Hepatocyte (in vitro differentiated cells): Measurements from ENCODE around the gene QSOX2.

ENCODE experiments used
- EZH2 ChIP-seq: fragments of 200-600 bp; sonication (generic); IDR thresholded peaks from 2 replicates; pipeline ENCODE4 v1.6.1; 2016; ENCODE audit warnings: antibody characterized with exemption, mild to moderate bottlenecking, borderline replicate concordance
- EZH2phosphoT487 ChIP-seq: fragments of 200-600 bp; sonication (generic); IDR thresholded peaks from one replicate; pipeline ENCODE4 v1.6.1; 2018; ENCODE audit warnings: antibody characterized with exemption, mild to moderate bottlenecking, low read depth, moderate library complexity; ENCODE audit not compliant: unreplicated experiment, severe bottlenecking
- TF ChIP-seq, protein P1 (sequence below): fragments of 200-600 bp; sonication (generic); IDR thresholded peaks from 2 replicates; pipeline ENCODE4 v1.5.1; 2016; ENCODE audit warnings: antibody characterized with exemption, mild to moderate bottlenecking; ENCODE audit not compliant: poor library complexity

GRCh38 chr9:136179761-136180160, 65.9 kb downstream of the QSOX2 start:
- TF ChIP-seq, protein P1, sequence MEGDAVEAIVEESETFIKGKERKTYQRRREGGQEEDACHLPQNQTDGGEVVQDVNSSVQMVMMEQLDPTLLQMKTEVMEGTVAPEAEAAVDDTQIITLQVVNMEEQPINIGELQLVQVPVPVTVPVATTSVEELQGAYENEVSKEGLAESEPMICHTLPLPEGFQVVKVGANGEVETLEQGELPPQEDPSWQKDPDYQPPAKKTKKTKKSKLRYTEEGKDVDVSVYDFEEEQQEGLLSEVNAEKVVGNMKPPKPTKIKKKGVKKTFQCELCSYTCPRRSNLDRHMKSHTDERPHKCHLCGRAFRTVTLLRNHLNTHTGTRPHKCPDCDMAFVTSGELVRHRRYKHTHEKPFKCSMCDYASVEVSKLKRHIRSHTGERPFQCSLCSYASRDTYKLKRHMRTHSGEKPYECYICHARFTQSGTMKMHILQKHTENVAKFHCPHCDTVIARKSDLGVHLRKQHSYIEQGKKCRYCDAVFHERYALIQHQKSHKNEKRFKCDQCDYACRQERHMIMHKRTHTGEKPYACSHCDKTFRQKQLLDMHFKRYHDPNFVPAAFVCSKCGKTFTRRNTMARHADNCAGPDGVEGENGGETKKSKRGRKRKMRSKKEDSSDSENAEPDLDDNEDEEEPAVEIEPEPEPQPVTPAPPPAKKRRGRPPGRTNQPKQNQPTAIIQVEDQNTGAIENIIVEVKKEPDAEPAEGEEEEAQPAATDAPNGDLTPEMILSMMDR, result no peak
- no peak for TF ChIP-seq EZH2phosphoT487
- TF ChIP-seq EZH2, result no peak
